Stimulated activated CD8-positive, alpha-beta memory T cell treated with anti-CD3 and anti-CD28 coated beads, Interleukin-12 subunit alpha, Interleukin-12 subunit beta, amount 100 ng/mL, for 24 hours (primary cell): Measurements from ENCODE around the gene C1GALT1.

Experiments
- DNase-seq: peaks from one replicate; pipeline ENCODE4 v3.0.0-alpha.2; 2020; ENCODE audit errors: extremely low read depth

The C1GALT1 gene

GRCh38 chr7:7272294-7272693 is 90.0 kb downstream of the C1GALT1 start:
- DNase-seq = no peak

GRCh38 chr7:7274782-7275181 is 92.4 kb downstream of the C1GALT1 start:
- DNase-seq = no peak

- no peak for DNase-seq
Observed at GRCh38 chr7:7276161-7276560, 93.8 kb downstream of the C1GALT1 start.

GRCh38 chr7:7290429-7291122 is 108.2 kb downstream of the C1GALT1 start:
- DNase-seq = no peak

- no peak for DNase-seq
Observed at GRCh38 chr7:7292085-7292484, 109.7 kb downstream of the C1GALT1 start.

- no peak for DNase-seq
Observed at GRCh38 chr7:7292608-7293007, 110.3 kb downstream of the C1GALT1 start.

- DNase-seq = no peak
Observed at GRCh38 chr7:7293092-7293491, 110.7 kb downstream of the C1GALT1 start.

- no peak for DNase-seq
Observed at GRCh38 chr7:7294911-7295310, 112.6 kb downstream of the C1GALT1 start.
